Measurements from ENCODE around the gene MBD4. TPM values are rescaled to one million over a fixed set of nuclear protein-coding genes. Genes with fewer than 3 reads are reported as not detected.
"Not testable (repeated sequence)": the region's sequence is repeated elsewhere in the genome, so short reads cannot be mapped to it uniquely, and the experiment has no call there.

MBD4 gene
- total RNA-seq, 1 experiment from 2014 or later, result 37.5 TPM

DNA sequence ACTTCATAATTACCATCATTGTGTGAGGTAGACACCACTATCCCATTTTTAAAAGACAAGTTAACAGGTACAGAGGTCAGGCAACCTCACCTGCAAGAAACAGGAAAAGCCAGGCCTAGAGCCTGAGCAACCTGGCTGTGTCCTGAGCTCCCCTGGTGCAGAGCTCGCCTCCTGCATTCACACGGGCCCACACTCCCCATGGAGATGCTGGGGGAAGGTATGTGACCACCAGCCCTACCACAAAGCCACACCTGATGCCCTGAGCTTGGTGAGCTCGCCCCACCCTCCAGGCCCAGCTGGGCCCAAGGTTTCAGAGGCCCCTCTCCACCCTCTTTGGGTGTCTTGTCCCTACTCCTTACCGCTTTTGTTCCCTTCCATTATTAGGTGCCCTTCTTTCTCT lies 10.1 kb downstream of the MBD4 start:
- no peak for DNase-seq (ENCODE audit: low read depth)

DNA sequence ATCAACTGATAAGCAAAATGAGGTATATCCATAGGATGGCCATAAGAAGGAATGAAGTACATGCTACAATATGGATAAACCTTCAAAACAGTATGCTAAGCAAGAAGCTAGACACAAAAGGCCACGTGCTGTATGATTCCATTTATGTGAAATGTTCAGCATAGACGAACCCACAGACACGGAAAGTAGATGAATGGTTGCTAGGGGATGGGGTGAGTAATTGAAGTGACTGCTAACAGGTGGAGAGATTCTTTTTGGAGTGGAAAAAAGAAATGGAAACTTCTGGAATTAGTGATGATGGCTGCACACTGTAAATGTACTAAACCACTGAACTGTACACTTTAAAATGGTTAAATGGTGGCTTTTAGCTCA lies 10.7 kb downstream of the MBD4 start:
- DNase-seq (ENCODE audit: low read depth), result peak; percentile 30

DNA sequence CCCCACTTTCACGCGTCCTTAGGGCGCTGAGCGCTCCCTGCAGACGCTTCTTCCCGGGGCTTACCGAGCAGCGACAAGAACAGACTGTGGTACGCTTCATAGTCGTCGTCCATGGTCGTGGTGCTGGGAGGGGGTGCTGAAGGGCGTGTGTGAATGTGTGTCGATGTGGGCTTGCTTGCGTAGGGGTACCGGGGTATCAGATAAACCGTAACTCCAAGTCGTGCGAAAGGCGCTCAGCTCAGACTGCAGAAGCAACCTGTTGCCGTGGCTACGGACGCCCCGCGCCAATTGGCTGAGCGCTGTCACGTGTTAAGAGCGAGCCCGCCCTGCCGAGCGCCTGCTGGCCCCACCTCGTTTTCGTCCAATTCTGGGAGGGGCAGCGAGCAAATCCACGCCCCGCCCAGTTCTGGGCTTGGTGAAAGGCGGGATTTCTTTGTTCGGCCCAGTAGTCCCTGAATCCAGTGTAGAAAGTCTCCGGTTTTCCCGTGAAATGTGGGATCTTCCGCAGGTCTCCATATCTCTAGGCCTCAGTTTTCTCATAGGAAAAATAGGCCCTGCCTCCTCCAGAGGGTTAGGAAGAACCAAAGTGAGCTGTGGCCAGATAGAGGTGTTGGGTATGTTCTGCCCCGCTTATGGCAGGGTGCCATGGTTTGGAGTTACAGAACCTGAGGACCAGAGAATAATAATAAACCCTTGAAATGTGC lies 11.2 kb downstream of the MBD4 start, which contains the start of gene EFCAB12:
TSS of gene EFCAB12 (minus strand) at position 261 of the 704 bp plus-strand sequence. CDS start at position 113, 148 bp downstream.
- DNase-seq (ENCODE audit: low read depth), result peak; percentile 91

DNA sequence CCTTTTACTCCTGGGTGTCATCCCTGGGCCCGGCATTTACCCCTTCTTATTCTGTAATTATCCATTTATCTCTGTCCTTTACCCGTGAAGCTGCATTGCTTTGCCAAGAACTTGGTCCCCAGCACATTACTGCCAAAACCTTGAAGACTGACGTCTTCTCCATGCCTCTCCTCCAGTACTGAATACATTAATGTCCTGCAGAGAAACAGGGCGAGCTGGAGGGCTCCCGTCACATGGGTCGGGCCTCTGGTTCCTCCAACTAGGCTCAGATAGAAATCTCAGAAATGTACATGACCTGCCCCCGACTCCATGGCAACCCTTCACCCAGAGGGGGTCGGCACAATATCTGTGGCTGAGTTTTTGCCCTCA lies 11.8 kb downstream of the MBD4 start:
- DNase-seq (ENCODE audit: low read depth), result no peak

DNA sequence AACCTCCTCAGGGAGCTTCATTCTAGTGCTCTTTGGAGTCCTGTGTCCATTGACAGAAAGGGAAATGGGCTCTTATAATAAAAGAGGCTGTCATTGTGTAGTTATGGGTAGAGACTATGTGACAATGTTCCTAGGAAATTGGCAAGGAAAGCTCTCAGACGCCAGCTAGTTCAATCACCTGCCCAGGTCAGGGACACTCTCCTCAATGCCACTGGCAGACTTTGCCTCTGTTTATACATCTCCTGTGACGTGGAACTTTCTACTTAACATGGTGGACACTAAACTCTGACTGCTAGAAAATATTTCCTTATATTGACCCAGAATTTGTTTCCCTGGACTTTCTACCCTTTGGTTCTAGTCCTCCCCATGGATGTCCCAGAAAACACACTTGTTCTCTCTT lies 14.1 kb downstream of the MBD4 start:
- no peak for DNase-seq (ENCODE audit: low read depth)

DNA sequence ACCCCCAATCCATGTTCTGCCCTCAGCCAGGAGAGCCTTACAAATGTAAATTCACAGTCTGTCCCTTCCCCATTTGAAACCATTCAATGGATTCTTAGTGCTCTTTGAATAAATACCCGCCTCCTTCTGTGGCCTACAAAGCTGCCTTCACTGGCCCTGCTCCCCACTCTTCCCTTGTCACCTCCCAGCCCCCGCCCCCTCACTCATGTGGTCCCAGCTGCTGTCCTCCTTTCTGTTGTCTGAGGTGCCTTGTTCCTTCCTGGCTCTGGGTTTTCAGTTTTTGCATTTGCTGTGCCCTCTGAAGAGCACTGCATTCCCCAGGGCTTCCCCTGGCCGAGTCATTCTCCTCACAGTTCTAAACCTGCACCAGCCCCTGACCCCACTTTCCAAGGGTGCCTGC lies 14.5 kb downstream of the MBD4 start:
- no peak for DNase-seq (ENCODE audit: low read depth)

DNA sequence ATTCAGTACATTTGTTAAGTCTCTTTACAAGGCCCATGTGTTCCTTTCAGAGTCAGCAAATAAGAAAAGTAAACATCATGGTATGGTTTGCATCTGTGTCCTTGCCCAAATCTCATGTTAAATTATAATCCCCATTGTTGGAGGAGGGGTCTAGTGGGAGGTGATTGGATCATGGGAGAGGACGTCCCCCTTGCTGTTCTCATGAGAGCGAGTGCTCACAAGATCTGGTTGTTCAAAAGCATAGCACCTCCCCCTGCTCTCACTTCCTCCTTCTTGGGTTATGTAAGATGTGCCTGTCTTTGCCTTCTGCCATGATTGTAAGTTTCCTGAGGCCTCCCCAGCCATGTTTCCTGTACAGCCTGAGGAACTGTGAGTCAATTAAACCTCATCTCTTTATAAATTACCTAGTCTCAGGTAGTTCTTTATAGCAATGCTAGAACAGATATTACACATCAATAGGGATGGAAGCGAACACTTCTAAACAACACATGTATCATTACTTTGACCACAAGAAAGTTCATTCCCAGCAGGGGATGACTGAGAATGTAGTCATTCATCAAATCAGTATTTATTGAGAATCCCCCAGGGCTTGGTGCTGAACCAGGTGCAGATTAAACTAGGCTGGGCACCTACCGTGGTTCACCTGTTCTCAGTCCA lies 15.4 kb downstream of the MBD4 start:
- DNase-seq (ENCODE audit: low read depth), result peak; percentile 33

DNA sequence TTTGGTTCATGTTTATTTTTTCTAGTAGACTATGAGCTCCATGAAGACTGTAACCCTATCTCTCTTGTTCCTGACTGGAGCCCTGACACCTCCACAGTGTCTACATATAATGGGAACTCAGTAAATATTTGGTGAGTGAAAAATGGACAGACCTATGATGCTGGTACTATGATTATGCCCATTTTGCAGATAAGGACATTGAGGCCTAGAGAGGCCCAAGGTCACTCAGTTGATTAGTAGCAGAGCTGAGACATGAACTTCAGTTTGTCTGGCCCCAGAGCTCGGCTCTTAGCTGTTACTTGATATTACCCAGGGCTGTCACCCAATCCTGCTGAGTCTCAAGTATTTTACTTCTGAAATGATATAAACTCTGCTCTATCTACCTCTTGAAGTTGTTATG lies 16.9 kb downstream of the MBD4 start:
- DNase-seq (ENCODE audit: low read depth), result no peak

DNA sequence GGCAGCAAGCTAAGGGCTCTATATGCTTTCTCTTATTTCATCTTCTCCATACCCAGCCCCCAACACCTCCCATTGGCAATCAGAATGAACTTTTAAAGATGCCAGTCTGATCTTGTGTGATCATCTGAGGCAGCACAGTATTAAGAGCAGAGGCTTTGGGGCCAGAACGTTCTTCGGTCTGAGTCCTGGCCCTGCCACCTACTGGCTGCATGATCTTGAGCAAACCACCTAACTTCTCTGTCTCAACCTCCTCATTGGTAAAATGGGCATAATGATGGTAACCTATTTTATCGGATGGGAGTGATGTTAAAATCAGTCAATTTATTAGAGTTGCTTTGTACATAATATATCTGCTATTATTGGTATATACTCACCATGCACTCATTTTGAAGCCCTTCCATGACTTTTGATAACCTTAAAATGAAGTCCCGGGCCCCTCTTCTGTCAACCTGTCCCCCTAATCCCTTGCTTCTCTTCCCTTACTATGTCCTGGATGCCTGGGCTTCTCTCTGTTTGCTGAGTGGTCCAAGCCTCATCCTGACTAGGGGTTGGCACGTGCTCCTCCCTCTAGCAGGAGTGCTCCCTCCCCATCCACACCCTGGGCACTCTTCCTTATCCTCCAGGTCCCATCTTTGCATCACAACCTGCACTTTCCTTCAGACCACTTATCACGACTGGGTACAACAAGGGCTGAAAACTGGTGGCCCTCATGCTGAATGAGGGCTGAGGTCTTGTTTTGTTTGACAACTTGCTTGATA lies 17.6 kb downstream of the MBD4 start:
- no peak for DNase-seq (ENCODE audit: low read depth)

DNA sequence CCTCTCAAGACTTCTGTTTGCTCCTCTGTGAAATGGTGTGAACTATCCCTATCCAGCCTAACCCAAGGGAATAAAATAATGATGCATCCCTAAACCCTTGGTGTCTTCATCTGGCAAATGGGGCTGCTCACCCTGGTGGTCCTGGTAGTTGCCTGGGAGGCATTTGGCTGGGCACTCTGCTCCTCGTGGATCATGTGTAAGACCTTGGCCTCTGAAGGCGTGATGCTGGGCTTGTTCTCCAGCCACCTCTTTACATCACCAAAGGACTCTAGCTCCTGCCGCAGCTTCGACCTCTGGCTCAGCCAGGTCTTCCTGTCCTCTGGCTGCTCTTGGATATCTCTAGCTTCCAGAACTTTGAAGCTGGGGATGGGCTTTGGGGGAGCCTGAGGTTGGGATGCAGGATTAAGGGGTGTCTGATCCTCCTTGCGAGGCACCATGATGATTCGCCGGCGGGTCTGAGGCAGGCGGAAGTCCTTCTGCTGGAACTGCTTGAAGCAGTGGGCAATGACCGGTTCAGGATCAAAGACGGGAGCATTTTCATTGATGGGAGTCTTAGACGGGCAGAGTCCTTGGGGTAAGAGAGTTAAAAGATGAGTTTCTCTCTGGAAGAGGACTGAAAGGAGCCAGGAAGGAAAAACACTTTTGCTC lies 18.4 kb downstream of the MBD4 start:
- no peak for DNase-seq (ENCODE audit: low read depth)

DNA sequence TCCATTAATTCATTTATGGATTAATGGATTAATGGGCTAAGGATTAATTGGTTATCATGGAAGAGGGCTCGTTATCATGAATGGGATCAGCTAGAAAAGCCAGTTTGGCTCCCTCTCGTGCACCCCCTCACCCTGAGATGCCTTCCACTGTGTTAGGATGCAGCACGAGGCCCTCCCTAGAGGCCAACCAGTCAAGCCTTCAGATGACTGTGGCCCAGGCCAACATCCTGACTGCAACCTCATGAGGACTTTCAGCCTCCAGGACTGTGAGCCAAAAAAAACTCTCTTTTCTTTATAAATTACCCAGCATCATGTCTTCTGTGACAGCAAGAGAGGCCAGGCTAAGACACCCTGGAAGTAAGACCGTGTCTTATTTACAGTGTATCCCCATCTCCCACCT lies 20.3 kb downstream of the MBD4 start:
- no peak for DNase-seq (ENCODE audit: low read depth)

DNA sequence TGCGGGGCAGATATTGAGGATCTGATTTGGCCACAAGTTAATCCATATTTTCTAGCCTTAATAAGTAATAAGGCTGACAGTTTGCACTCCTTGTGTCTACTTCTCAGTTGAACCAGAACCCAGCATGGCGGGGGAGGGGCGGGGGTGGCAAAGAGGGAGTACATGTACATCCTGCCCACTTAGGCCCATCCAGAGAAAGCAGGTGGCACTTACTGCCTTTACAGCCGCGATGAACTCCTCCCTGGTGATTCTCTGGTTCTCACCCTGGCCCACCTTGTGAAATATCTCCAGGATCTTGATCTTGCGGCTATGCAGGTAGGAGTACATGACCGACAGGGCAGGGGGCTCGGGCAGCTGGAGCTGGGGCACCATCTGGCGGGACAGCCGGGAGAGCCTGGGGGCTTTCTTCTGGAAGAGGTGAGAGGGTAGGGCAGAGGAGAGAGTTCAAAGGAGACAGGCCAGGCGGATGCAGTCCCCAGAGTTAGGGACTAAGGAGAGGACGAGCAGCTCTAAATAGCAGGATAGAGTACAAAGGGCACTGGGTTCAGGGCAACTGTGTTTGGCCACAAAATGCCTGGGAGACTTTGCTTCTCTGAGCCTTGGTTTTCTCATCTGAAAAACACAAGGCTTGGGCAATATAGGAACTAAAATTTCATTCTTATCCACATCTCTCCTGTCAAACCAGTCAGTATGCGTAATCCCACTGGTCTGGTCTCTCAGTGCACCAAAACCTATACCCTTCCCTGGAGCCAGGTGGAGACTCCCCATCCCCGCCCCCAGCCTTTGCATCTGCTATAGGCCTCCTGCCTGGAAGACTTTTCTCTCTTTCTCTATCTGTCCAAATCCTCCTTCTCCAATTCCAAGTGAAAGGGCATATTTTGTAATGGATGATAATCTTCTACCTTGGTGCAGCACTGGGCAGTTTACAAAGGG lies 21.4 kb downstream of the MBD4 start:
- no peak for DNase-seq (ENCODE audit: low read depth)

DNA sequence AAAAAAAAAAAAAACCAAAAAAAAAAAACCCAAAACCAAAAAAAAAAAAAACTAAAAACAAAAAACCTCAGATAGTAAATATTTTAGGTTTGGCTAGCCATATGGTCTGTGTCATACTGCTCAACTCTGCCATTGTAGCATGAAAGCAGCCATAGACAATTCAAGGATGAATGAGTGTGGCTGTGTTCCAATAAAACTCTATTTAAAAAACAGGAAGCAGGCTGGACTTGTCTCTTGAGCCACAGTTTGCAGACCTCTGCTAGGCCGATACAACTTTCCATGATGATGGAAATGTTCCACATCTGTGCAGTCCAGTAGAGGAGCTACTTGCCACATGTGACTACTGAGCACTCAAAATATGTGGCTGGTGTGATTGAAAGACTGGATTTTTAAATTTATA lies 22.4 kb downstream of the MBD4 start:
- DNase-seq (ENCODE audit: low read depth), result peak; percentile 51

DNA sequence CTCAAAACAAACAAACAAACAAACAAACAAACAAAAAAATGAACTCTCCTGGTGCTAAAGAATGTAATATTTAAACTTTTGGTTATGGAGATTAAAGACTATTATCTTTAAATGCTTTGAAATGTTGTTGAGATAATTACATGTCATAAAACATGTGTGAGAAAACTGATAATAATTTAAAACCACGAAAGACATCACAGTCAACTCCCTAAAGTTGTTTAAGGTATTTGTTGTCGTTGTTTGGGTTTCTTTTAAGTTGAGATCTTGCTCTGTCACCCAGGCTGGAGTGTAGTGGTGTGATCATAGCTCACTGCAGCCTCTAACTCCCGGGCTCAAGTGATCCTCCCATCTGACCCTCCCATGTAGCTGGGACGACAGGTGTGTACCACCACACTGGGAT lies 23.3 kb downstream of the MBD4 start:
- DNase-seq (ENCODE audit: low read depth), result no peak

DNA sequence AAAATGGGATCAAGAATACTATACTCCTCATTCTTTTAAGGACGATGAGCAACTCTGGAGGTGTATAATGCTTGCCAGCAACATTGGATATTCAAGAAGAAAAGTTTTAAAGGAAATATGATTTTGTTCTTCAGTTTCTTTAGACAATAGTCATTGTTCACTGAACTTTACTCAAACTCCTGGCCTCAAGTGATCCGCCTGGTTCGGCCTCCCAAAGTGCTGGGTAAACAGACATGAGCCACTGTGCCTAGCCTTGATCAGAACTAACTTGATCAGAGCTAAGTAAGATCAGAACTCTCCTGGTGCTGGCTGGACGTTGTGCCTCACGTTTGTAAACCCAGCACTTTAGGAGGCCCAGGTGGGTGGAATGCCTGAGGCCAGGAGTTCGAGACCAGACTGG lies 23.9 kb downstream of the MBD4 start:
- DNase-seq (ENCODE audit: low read depth), result no peak

DNA sequence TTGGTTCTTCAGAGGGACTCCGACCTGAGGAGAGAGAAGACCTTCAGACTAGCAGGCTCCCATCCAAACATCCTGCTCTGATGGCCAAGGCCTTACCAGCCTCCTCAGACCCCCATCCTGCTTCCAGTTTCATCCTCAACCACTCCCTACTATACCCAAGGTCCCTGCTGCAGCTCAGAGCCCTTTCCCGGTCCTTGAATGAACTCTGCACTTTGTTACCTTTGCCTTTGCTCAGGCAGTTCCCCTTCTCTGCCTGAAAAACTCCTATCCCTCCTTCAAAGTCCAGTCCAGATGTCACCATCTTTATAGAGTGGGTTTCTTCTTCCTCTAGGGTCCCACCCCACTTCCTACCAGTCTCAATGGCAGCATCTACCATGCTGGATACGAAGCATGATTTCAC lies 24.4 kb downstream of the MBD4 start:
- no peak for DNase-seq (ENCODE audit: low read depth)

DNA sequence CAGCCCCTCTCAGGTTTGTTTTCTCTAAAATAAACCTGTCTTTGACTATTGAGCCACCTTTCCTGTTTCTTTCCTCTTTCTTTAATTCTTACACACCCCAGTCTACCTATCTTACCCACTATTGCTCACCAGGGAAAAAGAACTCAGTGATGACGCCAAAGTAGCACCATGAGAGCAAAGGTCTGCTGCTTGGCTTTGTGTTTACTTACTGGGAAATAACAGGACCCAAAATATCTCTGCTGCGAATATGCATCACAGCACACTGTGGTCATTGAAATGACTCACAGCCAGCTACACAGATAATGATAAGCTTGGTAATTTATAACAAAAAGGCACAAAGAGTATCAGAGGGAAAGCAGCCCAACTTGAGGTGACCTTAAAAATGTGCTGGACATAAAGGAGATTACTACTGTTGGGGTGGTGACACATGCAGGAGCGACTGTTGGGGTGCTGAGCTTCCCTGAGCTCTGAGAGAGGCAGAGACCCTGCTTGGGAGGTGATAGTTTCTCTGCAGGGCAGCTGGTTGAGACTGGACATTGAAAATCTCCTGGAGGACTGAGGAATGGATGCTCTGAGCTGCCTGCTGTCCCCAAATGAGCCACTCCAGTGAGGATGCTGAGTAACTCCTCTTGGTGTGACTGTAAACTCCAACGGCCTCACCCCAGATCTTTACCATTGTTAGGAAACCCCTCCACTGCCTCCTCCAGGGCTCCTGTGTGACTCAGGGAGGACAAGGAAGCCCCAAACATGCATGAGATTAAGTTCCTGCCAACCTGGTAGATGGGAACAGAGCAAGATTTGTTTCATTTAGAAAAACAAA lies 25.9 kb downstream of the MBD4 start:
- peak; percentile 72 for DNase-seq (ENCODE audit: low read depth)

DNA sequence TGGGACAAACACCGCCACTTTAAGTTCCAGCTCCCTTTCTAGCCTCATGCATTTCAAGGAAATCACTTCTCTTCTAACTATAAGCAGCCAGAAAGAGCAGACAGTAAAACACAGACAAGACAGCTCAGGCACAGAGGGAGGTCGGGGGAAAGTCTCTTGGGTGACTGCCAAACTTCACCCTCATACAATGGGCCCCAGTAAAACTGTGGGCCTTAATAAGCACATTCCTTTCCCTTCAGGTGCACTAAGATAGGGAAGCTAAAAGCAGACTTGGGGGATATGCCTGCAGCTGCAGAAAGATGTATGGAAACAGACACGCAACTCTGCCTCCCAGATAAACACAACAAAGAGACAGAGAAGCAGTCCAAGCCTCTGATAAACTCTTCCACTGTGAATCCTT lies 26.5 kb downstream of the MBD4 start:
- not testable (repeated sequence) for DNase-seq (ENCODE audit: low read depth)

DNA sequence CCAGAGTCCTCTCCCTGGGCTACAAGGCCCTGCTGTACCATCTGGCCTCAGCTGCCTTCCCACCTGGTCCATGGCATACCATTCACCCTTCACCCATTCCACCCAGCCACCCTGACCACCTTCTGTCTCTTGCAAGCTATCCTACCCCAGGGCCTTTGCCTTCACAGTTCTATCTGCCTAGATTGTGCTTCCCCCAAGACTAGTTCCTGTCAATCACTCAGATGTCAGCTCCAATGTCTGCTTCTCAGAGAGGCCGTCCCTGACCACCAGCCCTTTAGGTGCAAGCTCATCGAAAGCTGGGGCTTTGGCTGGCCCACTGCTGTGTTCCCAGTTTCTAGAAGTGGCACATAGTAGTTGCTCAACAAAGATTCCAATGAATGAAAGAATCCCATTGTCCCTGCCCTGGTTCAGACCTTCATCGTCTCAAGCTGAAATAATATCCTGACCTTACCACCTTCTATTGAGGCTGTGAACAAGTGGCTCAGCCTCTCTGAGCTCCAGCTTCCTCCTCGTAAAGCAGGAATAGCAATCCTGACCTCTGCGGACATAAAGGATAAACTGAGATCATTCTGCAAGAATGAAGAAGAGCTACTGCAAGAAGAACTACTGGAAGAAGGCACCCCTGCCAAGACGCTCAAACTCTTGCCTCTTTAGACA lies 27.1 kb downstream of the MBD4 start:
- no peak for DNase-seq (ENCODE audit: low read depth)

DNA sequence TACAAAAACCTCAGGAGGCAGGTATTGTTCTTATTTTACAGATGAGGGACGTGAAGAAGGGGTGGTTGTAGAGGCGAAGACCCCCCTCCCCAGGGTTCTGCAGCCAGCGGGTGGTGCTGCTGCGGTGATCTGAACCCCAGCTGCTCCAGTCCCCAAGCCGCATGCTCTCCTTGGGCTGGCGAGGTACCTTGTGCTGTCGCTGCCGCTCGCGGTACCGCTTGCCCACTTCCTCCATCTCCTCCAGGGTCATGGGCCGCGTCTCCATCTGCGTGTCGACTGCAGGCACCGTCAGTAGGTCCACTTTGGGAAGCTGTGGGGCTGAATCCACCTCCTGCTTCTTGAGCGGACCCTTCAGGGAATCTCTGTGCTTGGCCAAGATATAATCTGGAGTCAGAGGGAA lies 28.8 kb downstream of the MBD4 start:
- DNase-seq (ENCODE audit: low read depth), result no peak

Data from RPMI7951 (cell line).